OCI-LY7 (cell line): ENCODE results near the gene CPS1. TPM values are rescaled to one million over a fixed set of nuclear protein-coding genes. Genes with fewer than 3 reads are reported as not detected.

Source experiments
- BruUV-seq: library from RNA; stranded (reverse); fragments of 400-500 nt; replicated peaks from 2 replicates; lab custom pipeline; 2021; lab: Mats Ljungman, UMichigan
- CTCF ChIA-PET: fragments of 300-600 bp; sonication (Branson Sonifier 250); formaldehyde crosslinking; loops from one replicate; lab custom pipeline; 2022; ENCODE audit warnings: antibody characterized with exemption; ENCODE audit not compliant: unreplicated experiment; lab: Charles Lee
- POLR2A ChIA-PET: fragments of 300-600 bp; sonication (Branson Sonifier 250); formaldehyde crosslinking; loops from one replicate; lab custom pipeline; 2022; ENCODE audit warnings: antibody characterized with exemption; lab: Charles Lee
- DNase-seq: peaks from one replicate; pipeline ENCODE4 v3.0.0-alpha.2; 2015; ENCODE audit warnings: low spot score
- H2AFZ ChIP-seq: fragments of 200-600 bp; sonication (generic), shearing (Covaris generic); 2 replicates; pipeline ENCODE4 v1.6.1; 2014; ENCODE audit warnings: mild to moderate bottlenecking, antibody characterized with exemption, low read length, moderate library complexity
- H3K27ac ChIP-seq: fragments of 200-600 bp; sonication (generic); 2 replicates; pipeline ENCODE4 v1.5.1; 2014; ENCODE audit warnings: mixed run types, low read depth, mild to moderate bottlenecking, moderate library complexity, low read length, inconsistent platforms; ENCODE audit not compliant: poor library complexity, severe bottlenecking
- H3K36me3 ChIP-seq: fragments of 200-600 bp; sonication (generic); 2 replicates; pipeline ENCODE4 v1.6.1; 2014; ENCODE audit warnings: mild to moderate bottlenecking, antibody characterized with exemption, low read length, moderate library complexity, mixed read lengths; ENCODE audit not compliant: insufficient read depth
- H3K4me1 ChIP-seq: fragments of 200-600 bp; sonication (generic); 2 replicates; pipeline ENCODE4 v1.5.1; 2014; ENCODE audit warnings: mild to moderate bottlenecking, low read length; ENCODE audit not compliant: insufficient read depth, poor library complexity, severe bottlenecking
- H3K4me2 ChIP-seq: fragments of 200-600 bp; sonication (generic); 2 replicates; pipeline ENCODE4 v1.6.1; 2014; ENCODE audit warnings: mild to moderate bottlenecking, low read length
- H3K4me3 ChIP-seq: fragments of 200-600 bp; sonication (generic); 2 replicates; pipeline ENCODE4 v1.5.1; 2014; ENCODE audit warnings: mild to moderate bottlenecking, low read depth, low read length; ENCODE audit not compliant: poor library complexity, severe bottlenecking
- H3K79me2 ChIP-seq: fragments of 200-600 bp; sonication (generic); 2 replicates; pipeline ENCODE4 v1.6.1; 2016; ENCODE audit warnings: low read depth, mild to moderate bottlenecking, low read length, moderate library complexity, mixed read lengths; ENCODE audit not compliant: insufficient read depth
- H3K9me2 ChIP-seq: fragments of 200-600 bp; sonication (generic); 2 replicates; pipeline ENCODE4 v1.6.1; 2016; ENCODE audit warnings: mild to moderate bottlenecking, low read length, mixed read lengths; ENCODE audit not compliant: insufficient read depth
- H3K9me3 ChIP-seq: fragments of 200-600 bp; sonication (generic); 2 replicates; pipeline ENCODE4 v1.6.1; 2014; ENCODE audit warnings: mild to moderate bottlenecking, mixed run types, low read length, mixed read lengths
- H4K20me1 ChIP-seq: fragments of 200-600 bp; sonication (generic); 2 replicates; pipeline ENCODE4 v1.6.1; 2014; ENCODE audit warnings: mild to moderate bottlenecking, antibody characterized with exemption, low read length, moderate library complexity, mixed read lengths; ENCODE audit not compliant: insufficient read depth
- CTCF ChIP-seq: fragments of 200-600 bp; sonication (generic); conservative IDR thresholded peaks from 2 replicates; pipeline ENCODE4 v1.5.1; 2014; ENCODE audit warnings: mild to moderate bottlenecking, antibody characterized with exemption, low read length, moderate library complexity, mixed read lengths
- EZH2phosphoT487 ChIP-seq: fragments of 200-600 bp; sonication (generic); IDR thresholded peaks from 2 replicates; pipeline ENCODE4 v1.6.1; 2018; ENCODE audit warnings: low read depth, borderline replicate concordance, mild to moderate bottlenecking, mixed run types, antibody characterized with exemption, low read length, moderate library complexity, mixed read lengths
- intact Hi-C: fragments of 100-400 bp; cut with micrococcal nuclease; formaldehyde crosslinking; loops from one replicate; pipeline ENCODE4 v1.10.0; 2022; ENCODE audit not compliant: unreplicated experiment
- total RNA-seq, 2 experiments: library from RNA; depleted of rRNA in 1 of 2; stranded (reverse); fragments of >200 nt in 1 of 2; shearing (Covaris generic) in 1 of 2; gene quantifications; 2 replicates each; pipeline ENCODE4 v1.2.3, GENCODE V29; 2014 to 2022

CPS1 gene
- total RNA-seq, 2 experiments from 2014 or later = 0.06 to 0.27 TPM

GRCh38 chr2:210557721-210558120, 1.3 kb downstream of the CPS1 start:
- no peak for DNase-seq
- BruUV-seq = no TSS peak
- intact Hi-C loops = no loop called here
- Histone ChIP-seq H4K20me1 (no peaks in the 10 kb centered on the region), H3K9me2 (no peaks in the 10 kb centered on the region), H2AFZ (no peak overlapping the region), H3K27ac (no peak overlapping the region), H3K4me2 (no peak overlapping the region), H3K79me2 (no peaks in the 10 kb centered on the region), H3K4me1 (no peaks in the 10 kb centered on the region), H3K9me3 (no peaks in the 10 kb centered on the region), H3K4me3 (no peak overlapping the region), H3K36me3 (no peaks in the 10 kb centered on the region)
- ChIA-PET POLR2A (interaction anchor here (0.9 kb wide), 1 partner anchor 55 kb away, joined by 3 read pairs; no protein-coding TSS in a partner anchor), CTCF (no interaction called here)
- TF ChIP-seq EZH2phosphoT487 = no peak
- no peak for TF ChIP-seq CTCF

GRCh38 chr2:210558708-210559107, 2.3 kb downstream of the CPS1 start:
- H2AFZ ChIP-seq = no peak overlapping the region
- POLR2A ChIA-PET = interaction anchor here (0.6 kb wide), 1 partner anchor 394 kb away, joined by 4 read pairs; no protein-coding TSS in a partner anchor
- CTCF ChIA-PET = no interaction called here
- no peak overlapping the region for H3K4me3 ChIP-seq
- no peaks in the 10 kb centered on the region for H3K79me2 ChIP-seq
- intact Hi-C loops = no loop called here
- no peak overlapping the region for H3K4me2 ChIP-seq
- DNase-seq = no peak
- no peaks in the 10 kb centered on the region for H3K9me3 ChIP-seq
- no peak for TF ChIP-seq CTCF
- no peak for TF ChIP-seq EZH2phosphoT487
- H3K27ac ChIP-seq = no peak overlapping the region
- H3K9me2 ChIP-seq = no peaks in the 10 kb centered on the region
- H3K36me3 ChIP-seq = no peaks in the 10 kb centered on the region
- no peaks in the 10 kb centered on the region for H4K20me1 ChIP-seq
- BruUV-seq = no TSS peak
- H3K4me1 ChIP-seq = no peaks in the 10 kb centered on the region

GRCh38 chr2:210559182-210559581, 2.8 kb downstream of the CPS1 start:
- ChIA-PET POLR2A (no interaction called here), CTCF (no interaction called here)
- H3K36me3 ChIP-seq = no peaks in the 10 kb centered on the region
- H3K9me2 ChIP-seq = no peaks in the 10 kb centered on the region
- no peak overlapping the region for H3K4me2 ChIP-seq
- no peaks in the 10 kb centered on the region for H3K9me3 ChIP-seq
- H2AFZ ChIP-seq = no peak overlapping the region
- H3K4me3 ChIP-seq = no peak overlapping the region
- H3K79me2 ChIP-seq = no peaks in the 10 kb centered on the region
- H4K20me1 ChIP-seq = no peaks in the 10 kb centered on the region
- intact Hi-C loops = no loop called here
- DNase-seq = no peak
- no peaks in the 10 kb centered on the region for H3K4me1 ChIP-seq
- TF ChIP-seq CTCF = no peak
- no peak for TF ChIP-seq EZH2phosphoT487
- no TSS peak for BruUV-seq
- H3K27ac ChIP-seq = no peak overlapping the region
